Adrenal gland (tissue), 5 donors: ENCODE results near the gene TEX13D.

ENCODE experiments used
- CTCF ChIP-seq, 6 experiments: fragments of 450-650 bp in 4 of 6; fragments of 200-600 bp in 2 of 6; sonication (generic) in 1 of 6; IDR thresholded peaks; 1 replicate in 5 of 6; 2 replicates in 1 of 6; pipeline versions ENCODE4 v1.5.1 to v1.8.0; 2016 to 2021; ENCODE audit warnings: antibody characterized with exemption in 6 of 6, mild to moderate bottlenecking in 2 of 6, moderate library complexity in 1 of 6
- POLR2A ChIP-seq, 2 donors: fragments of 450-650 bp; IDR thresholded peaks; one replicate each; pipeline ENCODE4 v1.6.1; 2017; ENCODE audit warnings: antibody characterized with exemption in 2 of 2, mild to moderate bottlenecking in 2 of 2, moderate library complexity in 1 of 2
- donor health status: DM: no; HTN: no; CAD: no.

- TF ChIP-seq CTCF (IDR thresholded peaks at IDR 0.05) (no peak), POLR2A (IDR thresholded peaks at IDR 0.05) (no peak)
These were observed 53.9 kb downstream of the TEX13D start for GRCh38 chrX:124386401-124386800.
